ENCODE data around the gene KRT5. TPM values are rescaled to one million over a fixed set of nuclear protein-coding genes. Genes with fewer than 3 reads are reported as not detected.

KRT5 gene
- total and polyA plus RNA-seq, 4 donors = 0.08 TPM; not detected in 3

GRCh38 chr12:52539083-52539820, 19.1 kb upstream of the KRT5 start:
- H3K9me3 ChIP-seq (ENCODE audit: control insufficient read depth in 4 of 4, low read length in 3 of 4) = no peaks in the 10 kb centered on the region
- no peaks in the 10 kb centered on the region for H3K36me3 ChIP-seq (ENCODE audit: control insufficient read depth in 4 of 4, insufficient read depth in 3 of 4, low read depth in 1 of 4, low read length in 3 of 4)
- no peak for DNase-seq (ENCODE audit: low spot score)
- WGBS = 78% methylated on average over 5 of the region's 5 CpGs
- no peak overlapping the region for H3K9ac ChIP-seq (ENCODE audit: low read depth in 1 of 2, low read length in 2 of 2)
- H3K4me3 ChIP-seq (ENCODE audit: low read depth in 1 of 3, low read length in 3 of 3) = no peak overlapping the region
- no peaks in the 10 kb centered on the region for H3K4me1 ChIP-seq (ENCODE audit: control insufficient read depth in 4 of 4, insufficient read depth in 4 of 4, low read length in 3 of 4)
- no peaks in the 10 kb centered on the region for H3K27me3 ChIP-seq (ENCODE audit: control insufficient read depth in 4 of 4, insufficient read depth in 4 of 4, low read length in 3 of 4)
- no peak for TF ChIP-seq SP1 (IDR thresholded peaks at IDR 0.05)
- no peak for TF ChIP-seq YY1 (IDR thresholded peaks at IDR 0.05)
- no peak for TF ChIP-seq GABPA (IDR thresholded peaks at IDR 0.05 in 1 of 2, conservative IDR thresholded peaks at IDR 0.05 in 1 of 2)
- TF ChIP-seq TAF1 (conservative IDR thresholded peaks at IDR 0.05) = no peak
- no peak for TF ChIP-seq RXRA (IDR thresholded peaks at IDR 0.05)
- no peak for TF ChIP-seq FOXA2 (IDR thresholded peaks at IDR 0.05)
- TF ChIP-seq, protein P1, sequence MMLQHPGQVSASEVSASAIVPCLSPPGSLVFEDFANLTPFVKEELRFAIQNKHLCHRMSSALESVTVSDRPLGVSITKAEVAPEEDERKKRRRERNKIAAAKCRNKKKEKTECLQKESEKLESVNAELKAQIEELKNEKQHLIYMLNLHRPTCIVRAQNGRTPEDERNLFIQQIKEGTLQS (IDR thresholded peaks at IDR 0.05) = no peak
- TF ChIP-seq HNF4A (conservative IDR thresholded peaks at IDR 0.05) = no peak
- TF ChIP-seq RAD21 (IDR thresholded peaks at IDR 0.05) = no peak
- no peak for TF ChIP-seq FOXA1 (IDR thresholded peaks at IDR 0.05)
- TF ChIP-seq CTCF (IDR thresholded peaks at IDR 0.05; ENCODE audit: low read depth, low read length, missing input control) = no peak
- no peak for TF ChIP-seq EGR1 (IDR thresholded peaks at IDR 0.05; ENCODE audit: low read depth in 2 of 2)
- H3K27ac ChIP-seq (ENCODE audit: low read depth in 1 of 2, low read length in 2 of 2) = no peak overlapping the region

DNA sequence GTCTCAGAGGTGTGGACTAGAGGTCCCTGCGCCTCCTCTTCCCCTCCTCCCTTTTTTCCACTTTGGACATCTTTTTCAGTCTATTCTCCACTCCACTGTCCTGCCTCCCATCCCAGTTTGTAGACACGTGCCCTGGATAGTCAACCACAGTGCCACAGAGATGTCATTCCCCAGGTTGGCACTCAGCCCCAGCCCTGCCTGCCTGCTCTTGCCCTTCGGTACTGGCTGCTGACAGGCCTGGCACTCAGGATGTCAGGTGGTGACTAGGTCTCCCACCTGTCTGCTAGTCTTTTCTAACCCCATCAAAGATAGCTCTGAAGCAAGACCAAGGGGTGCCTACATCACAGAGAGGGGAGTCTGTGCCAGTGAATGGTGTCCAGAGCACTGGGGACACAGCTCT, 16.9 kb upstream of the KRT5 start:
- no peaks in the 10 kb centered on the region for H3K9me3 ChIP-seq (ENCODE audit: control insufficient read depth in 4 of 4, low read length in 3 of 4)
- no peaks in the 10 kb centered on the region for H3K27me3 ChIP-seq (ENCODE audit: control insufficient read depth in 4 of 4, insufficient read depth in 4 of 4, low read length in 3 of 4)
- 72% methylated on average over 3 of the region's 3 CpGs for WGBS
- DNase-seq (ENCODE audit: low spot score) = no peak
- no peak overlapping the region for H3K27ac ChIP-seq (ENCODE audit: low read depth in 1 of 2, low read length in 2 of 2)
- H3K4me1 ChIP-seq (ENCODE audit: control insufficient read depth in 4 of 4, insufficient read depth in 4 of 4, low read length in 3 of 4) = no peaks in the 10 kb centered on the region
- no peak overlapping the region for H3K4me3 ChIP-seq (ENCODE audit: low read depth in 1 of 3, low read length in 3 of 3)
- TF ChIP-seq NR2F2 (IDR thresholded peaks at IDR 0.05) = no peak
- TF ChIP-seq, protein P2, sequence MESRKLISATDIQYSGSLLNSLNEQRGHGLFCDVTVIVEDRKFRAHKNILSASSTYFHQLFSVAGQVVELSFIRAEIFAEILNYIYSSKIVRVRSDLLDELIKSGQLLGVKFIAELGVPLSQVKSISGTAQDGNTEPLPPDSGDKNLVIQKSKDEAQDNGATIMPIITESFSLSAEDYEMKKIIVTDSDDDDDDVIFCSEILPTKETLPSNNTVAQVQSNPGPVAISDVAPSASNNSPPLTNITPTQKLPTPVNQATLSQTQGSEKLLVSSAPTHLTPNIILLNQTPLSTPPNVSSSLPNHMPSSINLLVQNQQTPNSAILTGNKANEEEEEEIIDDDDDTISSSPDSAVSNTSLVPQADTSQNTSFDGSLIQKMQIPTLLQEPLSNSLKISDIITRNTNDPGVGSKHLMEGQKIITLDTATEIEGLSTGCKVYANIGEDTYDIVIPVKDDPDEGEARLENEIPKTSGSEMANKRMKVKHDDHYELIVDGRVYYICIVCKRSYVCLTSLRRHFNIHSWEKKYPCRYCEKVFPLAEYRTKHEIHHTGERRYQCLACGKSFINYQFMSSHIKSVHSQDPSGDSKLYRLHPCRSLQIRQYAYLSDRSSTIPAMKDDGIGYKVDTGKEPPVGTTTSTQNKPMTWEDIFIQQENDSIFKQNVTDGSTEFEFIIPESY (IDR thresholded peaks at IDR 0.05) = no peak
- no peak for TF ChIP-seq HNF4G (IDR thresholded peaks at IDR 0.05)
- TF ChIP-seq YY1 (IDR thresholded peaks at IDR 0.05) = no peak
- TF ChIP-seq, protein P3, sequence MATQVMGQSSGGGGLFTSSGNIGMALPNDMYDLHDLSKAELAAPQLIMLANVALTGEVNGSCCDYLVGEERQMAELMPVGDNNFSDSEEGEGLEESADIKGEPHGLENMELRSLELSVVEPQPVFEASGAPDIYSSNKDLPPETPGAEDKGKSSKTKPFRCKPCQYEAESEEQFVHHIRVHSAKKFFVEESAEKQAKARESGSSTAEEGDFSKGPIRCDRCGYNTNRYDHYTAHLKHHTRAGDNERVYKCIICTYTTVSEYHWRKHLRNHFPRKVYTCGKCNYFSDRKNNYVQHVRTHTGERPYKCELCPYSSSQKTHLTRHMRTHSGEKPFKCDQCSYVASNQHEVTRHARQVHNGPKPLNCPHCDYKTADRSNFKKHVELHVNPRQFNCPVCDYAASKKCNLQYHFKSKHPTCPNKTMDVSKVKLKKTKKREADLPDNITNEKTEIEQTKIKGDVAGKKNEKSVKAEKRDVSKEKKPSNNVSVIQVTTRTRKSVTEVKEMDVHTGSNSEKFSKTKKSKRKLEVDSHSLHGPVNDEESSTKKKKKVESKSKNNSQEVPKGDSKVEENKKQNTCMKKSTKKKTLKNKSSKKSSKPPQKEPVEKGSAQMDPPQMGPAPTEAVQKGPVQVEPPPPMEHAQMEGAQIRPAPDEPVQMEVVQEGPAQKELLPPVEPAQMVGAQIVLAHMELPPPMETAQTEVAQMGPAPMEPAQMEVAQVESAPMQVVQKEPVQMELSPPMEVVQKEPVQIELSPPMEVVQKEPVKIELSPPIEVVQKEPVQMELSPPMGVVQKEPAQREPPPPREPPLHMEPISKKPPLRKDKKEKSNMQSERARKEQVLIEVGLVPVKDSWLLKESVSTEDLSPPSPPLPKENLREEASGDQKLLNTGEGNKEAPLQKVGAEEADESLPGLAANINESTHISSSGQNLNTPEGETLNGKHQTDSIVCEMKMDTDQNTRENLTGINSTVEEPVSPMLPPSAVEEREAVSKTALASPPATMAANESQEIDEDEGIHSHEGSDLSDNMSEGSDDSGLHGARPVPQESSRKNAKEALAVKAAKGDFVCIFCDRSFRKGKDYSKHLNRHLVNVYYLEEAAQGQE (IDR thresholded peaks at IDR 0.05) = no peak
- TF ChIP-seq RXRA (IDR thresholded peaks at IDR 0.05) = no peak
- no peak for TF ChIP-seq CTCF (IDR thresholded peaks at IDR 0.05; ENCODE audit: low read depth, low read length, missing input control)
- TF ChIP-seq, protein P4, sequence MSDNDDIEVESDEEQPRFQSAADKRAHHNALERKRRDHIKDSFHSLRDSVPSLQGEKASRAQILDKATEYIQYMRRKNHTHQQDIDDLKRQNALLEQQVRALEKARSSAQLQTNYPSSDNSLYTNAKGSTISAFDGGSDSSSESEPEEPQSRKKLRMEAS (IDR thresholded peaks at IDR 0.05) = no peak
- TF ChIP-seq GABPA (IDR thresholded peaks at IDR 0.05 in 1 of 2, conservative IDR thresholded peaks at IDR 0.05 in 1 of 2) = no peak
- no peak for TF ChIP-seq RAD21 (IDR thresholded peaks at IDR 0.05)
- no peak for TF ChIP-seq FOXA2 (IDR thresholded peaks at IDR 0.05)
- no peak for TF ChIP-seq SP1 (IDR thresholded peaks at IDR 0.05)
- TF ChIP-seq TAF1 (conservative IDR thresholded peaks at IDR 0.05) = no peak
- H3K36me3 ChIP-seq (ENCODE audit: control insufficient read depth in 4 of 4, insufficient read depth in 3 of 4, low read depth in 1 of 4, low read length in 3 of 4) = no peaks in the 10 kb centered on the region
- no peak overlapping the region for H3K9ac ChIP-seq (ENCODE audit: low read depth in 1 of 2, low read length in 2 of 2)

All from liver (tissue), 9 donors.